Left forelimb (tissue), 1 donor: ENCODE measurements around the gene SIVA1.
"Not testable (repeated sequence)": the region's sequence is repeated elsewhere in the genome, so short reads cannot be mapped to it uniquely, and the experiment has no call there.

Experiments used
- DNase-seq: peaks from one replicate; pipeline ENCODE4 v3.0.0-alpha.2; 2018; ENCODE audit warnings: low spot score

The SIVA1 gene

DNA sequence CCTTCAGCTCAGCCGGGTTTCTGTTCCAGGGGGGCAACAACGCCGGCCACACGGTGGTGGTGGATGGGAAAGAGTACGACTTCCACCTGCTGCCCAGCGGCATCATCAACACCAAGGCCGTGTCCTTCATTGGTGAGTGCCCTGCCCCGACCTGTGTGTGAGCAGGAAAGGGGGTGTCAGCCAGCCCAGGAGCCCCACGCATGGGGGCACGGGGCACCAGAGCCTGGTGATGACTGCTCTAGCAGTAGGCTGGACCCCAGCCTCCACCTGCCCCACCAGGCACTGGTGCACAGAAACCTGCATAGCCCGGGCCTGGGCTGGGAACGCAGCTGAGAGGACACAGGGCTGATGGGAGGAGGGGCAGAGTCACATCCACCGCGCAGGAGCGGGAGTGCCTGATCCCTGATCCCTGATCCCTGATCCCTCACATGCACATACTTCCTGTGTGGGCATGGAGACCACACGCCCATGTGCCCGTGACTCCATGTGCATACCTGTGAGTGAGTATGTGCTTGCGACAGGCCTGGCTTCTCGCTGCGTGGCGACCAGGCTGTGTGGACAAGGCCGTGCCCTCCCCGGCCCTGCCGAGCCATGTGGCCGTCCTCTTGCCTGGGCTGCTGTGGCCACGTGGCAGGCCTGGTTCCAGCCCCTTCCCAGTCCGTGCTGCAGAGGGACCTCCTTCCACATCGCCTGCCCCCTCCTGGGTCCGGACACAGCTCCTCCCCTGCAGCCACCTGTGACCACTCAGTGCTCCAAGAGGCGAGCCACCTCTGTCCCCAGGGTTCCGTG lies 17.8 kb upstream of the SIVA1 start:
- no peak for DNase-seq

DNA sequence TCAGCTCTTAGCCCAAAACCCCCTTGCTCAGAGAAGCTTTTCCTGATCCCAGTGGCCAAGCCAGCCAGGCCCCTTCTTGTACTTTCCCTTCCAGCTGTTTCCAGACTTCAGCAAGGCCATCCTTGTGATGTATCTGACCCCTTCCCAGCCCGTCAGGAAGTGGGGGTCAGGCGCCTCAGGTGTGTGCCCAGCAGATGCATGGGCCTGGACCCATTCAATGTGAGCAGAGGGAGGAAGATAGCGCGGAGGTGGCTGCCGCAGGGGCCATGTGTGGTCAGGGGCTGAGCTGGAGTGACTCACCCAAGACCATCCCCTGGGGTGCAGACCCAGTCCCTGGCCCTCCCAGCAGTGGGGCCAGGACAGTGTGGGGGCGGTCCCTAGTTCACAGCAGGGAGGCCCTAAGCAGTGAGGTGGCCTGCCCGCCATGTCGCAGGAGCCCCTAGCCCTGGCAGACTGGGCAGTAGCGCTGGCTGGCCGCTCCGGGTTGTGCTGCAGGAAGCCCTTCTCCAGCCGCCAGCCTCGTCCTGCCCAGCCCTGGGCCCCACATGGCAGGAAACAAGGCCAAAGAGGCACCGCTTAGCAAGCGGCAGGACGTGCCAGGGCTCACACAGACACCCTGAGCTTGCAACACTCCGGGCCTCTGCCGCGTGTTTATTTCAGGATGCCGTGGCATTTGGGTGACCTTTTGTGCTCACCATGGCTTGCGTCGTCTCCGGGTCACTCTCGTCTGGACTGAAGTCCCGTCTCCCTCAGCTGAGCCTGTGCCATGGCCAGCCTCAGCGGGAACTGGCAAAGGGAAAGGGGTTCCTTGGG lies 16.9 kb upstream of the SIVA1 start:
- DNase-seq, result no peak

DNA sequence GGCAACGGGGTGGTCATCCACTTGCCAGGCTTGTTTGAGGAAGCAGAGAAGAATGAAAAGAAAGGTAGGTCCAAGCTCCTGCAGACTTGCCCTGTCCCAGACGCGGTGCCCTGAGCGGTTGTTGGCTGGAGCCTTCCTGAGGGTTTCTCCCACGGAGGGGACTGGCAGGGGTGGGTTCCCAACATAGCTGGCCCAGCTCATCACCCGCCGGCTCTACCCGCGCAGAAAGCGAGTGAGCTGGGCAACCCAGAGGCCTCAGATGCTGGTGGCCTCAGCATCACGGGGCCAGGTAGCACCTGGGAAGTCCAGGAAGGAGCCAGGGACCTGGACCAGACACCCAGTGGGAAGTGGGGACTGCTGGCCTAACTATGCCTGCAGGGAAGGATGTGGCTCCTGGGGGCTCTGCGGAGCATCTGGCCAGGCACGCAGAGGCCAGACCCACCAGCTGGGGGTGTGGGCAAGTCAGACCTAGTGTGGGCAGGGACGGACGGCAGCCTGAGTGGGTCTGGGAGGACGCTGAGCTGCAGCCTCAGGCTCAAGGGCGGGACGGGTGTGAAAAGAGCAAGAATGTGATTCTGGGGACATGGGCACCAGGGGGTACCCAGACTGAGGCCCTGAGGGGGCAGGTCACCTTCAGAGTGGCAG lies 14.4 kb upstream of the SIVA1 start:
- no peak for DNase-seq

DNA sequence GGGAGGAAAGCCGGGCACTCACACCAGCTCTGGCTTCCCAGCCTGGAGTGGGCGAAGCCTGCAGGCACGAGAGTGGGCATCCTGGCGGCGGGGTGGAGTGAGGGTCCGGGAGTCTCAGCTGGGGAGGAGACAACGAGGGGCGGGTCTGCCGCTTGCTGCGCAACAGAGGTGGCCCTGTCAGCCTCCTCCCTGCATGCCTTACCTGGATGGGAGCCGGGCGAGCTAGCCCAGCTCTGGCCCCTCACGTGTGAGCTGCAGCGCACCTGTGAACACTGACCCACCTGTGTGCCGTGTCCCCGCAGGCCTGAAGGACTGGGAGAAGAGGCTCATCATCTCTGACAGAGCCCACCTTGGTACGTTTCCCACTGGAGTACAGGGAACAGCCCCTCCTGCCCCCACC lies 13.9 kb upstream of the SIVA1 start:
- DNase-seq, result no peak

DNA sequence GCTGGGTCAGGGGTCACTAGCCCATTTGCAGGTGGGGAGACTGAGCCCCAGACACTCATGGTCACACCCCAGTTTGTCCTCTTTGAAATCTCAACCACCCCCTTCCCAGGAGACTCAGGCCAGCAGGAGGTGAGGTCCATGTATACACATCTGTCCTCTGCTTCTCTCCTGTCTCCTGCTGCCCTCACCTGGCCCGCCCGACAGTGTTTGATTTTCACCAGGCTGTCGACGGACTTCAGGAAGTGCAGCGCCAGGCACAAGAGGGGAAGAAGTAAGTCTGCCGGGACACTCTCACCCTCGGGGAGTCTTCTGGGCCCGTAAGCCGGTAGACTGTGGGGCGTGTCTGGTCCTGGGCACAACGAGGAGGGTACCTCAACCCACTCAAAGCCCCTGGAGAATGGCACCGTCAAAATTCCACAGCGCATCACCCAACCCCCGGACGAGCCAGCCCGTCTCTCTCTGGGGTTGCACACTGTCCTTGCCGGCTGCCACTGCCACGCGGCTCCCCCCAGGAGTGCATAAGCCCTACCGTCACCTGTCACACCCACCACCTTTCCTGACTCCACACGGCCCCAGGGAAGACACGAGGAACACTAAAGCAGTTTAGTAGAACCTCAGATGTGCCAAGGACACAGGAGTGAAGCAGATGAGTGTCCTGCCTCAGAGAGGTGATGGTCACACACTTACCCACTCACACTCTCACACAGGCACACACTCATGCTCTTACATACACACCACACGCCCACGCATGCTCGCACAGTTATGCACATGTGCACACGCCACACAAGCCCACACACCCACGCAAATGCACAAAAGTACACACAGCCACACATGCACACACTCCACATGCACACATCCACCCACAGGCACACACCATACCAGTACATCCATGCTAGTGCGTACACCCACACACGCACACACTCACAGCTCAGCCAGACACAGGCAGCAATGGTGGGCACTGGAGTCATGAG lies 13.1 kb upstream of the SIVA1 start:
- DNase-seq, result no peak

DNA sequence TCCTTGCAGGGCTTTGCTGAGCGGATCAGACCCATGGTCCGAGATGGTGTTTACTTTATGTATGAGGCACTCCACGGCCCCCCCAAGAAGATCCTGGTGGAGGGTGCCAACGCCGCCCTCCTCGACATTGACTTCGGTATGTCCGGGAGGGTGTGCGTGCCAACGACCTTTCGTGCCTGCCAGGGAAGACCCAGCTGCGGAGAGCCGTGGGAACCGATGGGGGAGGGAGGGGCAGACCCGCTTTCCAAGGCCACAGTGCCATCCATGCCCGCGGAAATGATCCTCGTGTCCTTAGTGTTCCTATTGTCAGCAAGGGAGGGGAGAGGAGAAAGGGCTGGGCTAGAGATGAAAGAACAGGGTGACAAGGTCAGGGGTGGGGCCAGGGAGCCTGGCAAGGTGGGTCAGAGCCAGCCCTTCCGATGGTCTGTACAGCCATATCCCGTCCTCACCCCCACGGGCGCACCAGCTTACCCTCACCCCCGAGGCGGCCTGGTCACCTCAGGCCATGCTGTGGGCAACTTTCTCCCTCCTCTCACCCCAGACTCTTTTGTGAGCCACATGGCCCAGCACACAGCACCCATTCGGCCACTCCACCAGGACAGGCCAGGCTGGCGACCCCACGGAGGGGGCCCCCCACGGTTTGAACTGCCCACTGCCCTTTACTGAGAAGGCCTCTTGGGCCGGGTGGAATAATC lies 11.7 kb upstream of the SIVA1 start:
- no peak for DNase-seq

DNA sequence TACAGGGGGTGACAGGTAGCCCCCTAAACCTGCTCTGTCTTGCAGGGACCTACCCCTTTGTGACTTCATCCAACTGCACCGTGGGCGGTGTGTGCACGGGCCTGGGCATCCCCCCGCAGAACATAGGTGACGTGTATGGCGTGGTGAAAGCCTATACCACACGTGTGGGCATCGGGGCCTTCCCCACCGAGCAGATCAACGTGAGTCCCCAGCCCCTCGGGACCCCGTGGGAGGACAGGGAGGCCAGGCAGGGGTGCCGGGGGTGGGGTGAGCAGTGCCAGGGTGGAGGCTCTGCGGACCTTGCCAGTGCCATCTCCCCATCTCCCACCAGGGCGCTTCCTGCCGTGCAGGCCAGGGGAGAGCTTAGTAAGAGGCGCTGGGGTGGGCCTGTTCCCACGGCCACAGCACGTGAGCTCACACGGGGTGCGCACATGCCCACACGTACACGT lies 11.1 kb upstream of the SIVA1 start:
- DNase-seq, result no peak

DNA sequence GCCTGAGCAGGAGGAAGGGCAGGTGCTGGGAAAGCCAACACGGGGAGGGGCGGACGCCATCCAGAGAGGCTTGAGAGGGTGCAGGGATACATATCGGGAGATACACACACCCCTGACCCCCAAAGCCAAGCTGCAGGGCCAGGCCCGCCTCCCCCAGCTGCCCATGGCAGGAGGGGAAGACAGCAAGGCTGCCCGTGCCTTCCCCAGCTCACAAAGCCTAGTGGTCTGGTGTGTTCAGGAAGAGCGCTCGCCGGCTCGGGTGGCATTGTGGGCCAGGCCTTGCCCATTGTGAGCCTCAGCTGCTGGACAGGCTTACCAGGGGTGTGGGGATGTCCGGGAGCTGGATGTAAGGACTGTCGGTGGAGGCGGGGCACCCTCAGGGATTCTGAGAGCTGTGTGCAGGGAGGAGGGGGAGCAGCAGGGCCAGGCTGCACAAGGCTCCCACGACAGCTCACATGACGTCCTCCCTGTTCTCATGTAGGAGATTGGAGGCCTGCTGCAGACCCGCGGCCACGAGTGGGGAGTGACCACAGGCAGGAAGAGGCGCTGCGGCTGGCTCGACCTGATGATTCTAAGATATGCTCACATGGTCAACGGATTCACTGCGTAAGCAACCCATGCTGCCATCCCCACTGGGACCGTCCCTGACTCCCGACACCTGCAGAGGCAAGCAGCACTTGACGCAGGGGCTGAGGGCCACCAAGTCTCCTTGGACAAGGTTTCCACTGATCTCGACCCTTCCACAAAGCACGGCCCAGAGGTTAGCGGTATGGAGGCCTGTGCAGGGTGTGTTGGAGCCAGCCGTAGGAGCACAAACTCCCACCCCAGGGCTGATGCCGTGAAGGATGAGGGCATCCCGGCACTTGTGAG lies 10.1 kb upstream of the SIVA1 start:
- no peak for DNase-seq

DNA sequence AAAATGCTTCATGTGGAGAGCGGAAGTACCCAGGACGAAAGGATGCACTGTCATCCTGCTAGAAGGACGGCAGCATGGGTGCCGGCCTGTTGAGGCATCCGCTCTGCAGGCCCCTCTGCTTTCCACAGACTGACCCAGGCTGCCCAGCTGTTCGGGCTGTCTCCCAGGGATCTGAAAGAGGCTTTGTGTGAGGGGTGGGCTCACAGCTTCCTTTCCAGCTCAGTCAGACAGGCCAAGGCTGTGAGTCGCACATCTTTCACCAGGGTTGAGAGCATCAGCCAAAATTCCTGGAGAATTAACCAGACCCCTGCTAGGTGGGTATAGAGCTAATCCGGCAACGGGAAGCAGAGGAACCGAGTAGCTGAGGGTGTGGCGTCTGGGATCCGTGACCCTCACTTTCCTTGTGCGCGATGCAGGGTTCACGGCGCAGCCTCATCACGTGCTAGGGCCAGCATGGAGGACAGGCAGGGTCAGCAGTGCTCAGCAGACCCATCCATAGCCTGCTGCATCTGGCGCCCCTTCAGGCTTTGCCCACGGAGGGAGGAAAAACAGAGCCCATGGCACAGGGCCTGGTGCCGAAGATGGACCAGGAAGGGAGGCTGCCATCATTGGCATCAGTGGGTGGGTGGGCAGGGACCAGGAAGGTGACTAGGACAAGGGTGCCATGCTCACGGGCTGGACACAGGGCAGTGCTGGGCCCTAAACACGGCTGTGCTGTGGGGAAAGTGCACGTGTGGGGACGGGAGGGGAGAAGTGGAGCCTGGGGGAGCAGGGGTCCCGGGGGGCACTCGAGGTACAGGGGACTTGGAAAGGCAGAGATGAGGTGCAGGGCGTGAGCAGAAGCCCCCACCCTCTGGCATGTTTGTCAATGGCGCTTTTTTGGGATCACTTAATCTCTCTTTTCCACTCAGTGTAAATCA lies 9.2 kb upstream of the SIVA1 start:
- no peak for DNase-seq

DNA sequence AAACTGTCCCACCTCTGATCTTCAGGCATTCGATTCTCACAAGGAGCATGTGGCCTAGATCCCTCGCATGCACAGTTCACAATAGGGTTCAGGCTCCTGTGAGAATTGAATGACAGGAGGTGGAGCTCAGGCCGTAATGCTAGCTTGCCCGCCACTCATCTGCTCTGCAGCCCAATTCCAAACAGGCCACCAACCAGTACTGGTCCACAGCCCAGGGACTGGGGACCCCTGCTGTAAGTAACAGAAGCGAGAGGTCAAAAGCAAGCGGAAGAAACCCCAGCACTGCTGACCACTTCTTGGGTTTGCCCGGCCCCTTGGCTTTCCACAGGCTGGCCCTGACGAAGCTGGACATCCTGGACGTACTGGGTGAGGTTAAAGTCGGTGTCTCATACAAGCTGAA lies 8.5 kb upstream of the SIVA1 start:
- DNase-seq, result no peak

DNA sequence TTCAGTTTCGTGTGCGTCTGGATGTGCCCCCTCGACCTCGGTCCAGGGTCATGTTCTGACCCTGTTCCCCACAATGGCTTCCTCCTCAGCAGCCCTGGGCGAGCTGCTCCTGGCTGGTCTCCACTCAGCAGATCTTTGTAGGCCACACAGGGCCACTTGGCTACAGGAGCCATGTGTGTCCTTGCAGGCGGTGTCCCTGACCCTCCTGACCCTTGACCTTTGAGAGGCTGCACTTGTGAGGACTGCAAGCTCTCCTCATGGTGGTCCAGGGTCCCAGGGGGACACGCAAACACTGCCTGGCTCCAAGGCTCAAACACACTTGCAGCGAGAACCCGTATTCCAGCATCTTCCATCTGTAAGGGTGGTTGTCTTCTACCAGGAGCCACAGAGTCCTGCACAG lies 7.5 kb upstream of the SIVA1 start:
- DNase-seq, result no peak

DNA sequence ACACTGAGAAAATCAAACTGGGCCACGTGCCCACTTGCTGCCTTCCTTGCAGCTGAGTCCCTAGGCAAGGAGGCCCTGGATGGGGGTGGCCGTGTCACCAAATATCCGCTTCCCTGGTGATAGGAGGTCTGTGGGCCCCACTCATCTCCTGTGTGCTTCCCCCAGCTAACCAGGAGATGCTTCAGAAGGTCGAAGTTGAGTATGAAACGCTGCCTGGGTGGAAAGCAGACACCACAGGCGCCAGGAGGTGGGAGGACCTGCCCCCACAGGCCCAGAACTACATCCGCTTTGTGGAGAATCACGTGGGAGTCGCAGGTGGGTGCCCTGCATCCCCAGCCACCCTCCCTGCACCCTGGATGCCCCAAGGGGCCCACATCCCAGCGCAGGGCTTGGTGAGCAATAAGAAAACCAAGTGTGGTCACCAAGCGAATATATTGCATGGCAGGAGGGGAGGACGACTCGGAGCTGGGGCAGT lies 6.8 kb upstream of the SIVA1 start:
- no peak for DNase-seq

DNA sequence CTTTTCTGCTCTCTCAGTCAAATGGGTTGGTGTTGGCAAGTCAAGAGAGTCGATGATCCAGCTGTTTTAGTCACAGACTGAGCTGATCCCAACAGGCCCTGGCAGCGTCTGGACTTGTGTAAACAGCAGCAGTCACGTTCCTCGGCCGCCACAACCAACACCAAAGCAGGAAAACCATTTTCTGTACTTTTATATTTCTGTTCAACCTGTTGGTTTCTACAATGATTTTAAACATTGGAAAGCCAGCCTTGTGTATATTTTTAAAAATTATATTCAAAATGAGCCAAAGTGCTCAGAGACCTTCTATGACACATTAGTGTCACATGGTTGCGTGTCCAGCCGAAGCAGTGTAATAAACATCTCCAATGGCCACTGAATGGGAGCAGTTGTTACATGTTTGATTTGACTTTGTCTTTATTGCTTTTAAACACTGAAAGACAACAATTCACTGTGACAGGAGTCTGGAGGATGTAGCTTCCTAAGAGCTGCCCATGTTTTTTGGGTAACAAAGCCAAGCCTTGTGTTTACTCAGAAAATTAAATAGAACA lies 5.9 kb upstream of the SIVA1 start:
- DNase-seq, result no peak

DNA sequence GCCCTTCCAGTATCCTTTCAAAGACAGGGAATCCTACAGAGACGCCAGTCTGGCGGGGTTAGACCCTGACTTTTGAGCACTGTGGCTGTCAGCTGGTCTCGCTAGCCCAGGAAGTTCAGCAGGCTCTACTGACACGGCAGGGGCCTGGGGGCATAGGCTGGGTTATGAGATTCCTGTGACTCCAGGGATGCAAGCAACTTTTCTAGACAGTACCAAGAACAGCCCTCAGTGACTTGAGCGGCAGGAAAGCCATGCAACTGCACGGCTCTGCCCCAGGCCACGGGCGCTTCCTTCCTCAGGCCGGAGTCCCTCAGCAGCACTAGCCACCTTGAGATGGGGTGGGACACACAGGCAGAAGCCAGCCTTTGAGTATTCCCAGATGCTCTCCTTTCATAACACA lies 5.1 kb upstream of the SIVA1 start:
- no peak for DNase-seq

DNA sequence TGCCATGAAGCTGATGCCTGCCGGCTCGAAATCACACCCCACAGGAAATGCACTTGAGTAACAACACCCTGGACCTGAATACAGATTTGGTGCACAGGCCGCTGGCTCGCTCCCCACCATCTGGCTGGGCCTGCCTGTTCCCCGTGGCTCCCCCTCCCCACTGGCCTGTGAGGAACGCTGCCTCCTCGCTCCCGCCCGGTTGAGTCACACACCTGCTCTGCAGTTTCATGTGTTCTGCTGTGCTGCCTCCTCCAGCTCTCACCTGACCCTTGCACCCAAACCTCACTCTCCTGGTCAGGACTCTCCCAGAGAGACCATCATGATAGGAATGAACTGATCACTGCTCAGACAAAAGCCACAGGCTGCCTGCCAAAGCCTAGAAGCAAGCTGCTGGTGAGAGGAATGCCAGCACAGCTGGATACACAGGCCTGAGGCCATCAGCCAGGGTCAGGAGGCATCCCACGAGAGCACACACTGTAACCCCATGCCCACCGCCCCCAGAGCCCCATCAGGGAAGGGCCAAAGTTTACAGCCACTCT lies 3.8 kb upstream of the SIVA1 start:
- no peak for DNase-seq

DNA sequence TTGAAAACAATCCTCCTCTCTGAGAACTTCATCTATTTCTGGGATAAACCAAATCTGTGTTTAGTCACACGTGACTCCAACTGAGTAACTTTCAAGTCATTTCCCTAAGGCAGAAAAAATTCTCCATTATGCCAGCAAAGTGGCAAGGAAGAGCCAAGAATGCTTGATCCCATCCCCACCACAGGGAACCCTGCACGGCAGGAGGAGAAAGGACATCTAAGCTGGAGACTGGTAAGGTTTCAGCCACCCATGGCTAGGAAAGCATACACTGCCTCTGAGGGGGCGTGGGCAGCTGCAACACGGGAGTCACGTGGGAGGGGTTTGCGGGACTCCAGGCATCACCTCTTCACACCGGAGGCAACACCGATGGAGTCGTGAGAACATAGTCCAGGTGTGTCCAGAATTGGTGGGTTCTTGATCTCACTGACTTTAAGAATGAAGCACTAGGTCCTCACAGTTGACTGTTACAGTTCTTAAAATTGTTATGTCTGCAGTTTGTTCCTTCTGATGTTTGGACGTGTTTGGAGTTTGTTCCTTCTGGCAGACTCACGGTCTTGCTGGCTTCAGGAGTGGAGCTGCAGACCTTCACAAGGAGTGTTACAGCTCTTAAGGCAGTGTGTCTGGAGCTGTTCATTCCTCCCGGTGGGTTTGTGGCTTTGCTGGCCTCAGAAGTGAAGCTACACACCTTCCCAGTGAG lies 2.7 kb upstream of the SIVA1 start:
- no peak for DNase-seq

DNA sequence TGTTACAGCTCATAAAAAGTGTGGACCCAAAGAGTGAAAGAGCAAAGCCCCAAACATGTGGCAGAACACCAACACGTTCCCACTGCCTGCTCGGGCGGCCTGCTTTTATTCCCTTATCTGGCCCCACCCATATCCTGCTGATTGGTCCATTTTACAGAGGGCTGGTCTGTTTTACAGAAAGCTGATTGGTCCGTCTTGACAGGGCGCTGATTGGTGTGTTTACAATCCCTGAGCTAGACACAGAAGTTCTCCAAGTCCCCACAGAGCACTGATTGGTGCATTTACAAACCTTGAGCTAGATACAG lies 2.2 kb upstream of the SIVA1 start:
- not testable (repeated sequence) for DNase-seq
